GDM1 (cell line): ENCODE data around the gene DIPK1C.

Experiments used
- DNase-seq: peaks from one replicate; lab custom pipeline; 2025; lab: John Stamatoyannopoulos, UW

Gene DIPK1C

GRCh38 chr18:74418023-74418422 is 39.1 kb downstream of the DIPK1C start:
- no peak for DNase-seq

GRCh38 chr18:74416124-74416523 is 41.0 kb downstream of the DIPK1C start:
- no peak for DNase-seq

- DNase-seq, result no peak
Measured at GRCh38 chr18:74414953-74415515, 42.1 kb downstream of the DIPK1C start.

GRCh38 chr18:74413836-74414235 is 43.3 kb downstream of the DIPK1C start:
- no peak for DNase-seq

GRCh38 chr18:74412116-74412880 is 44.8 kb downstream of the DIPK1C start:
- DNase-seq, result no peak

- no peak for DNase-seq
Measured at GRCh38 chr18:74411475-74411874, 45.6 kb downstream of the DIPK1C start.

GRCh38 chr18:74410441-74410992 is 46.6 kb downstream of the DIPK1C start:
- no peak for DNase-seq

GRCh38 chr18:74407888-74408287 is 49.2 kb downstream of the DIPK1C start:
- no peak for DNase-seq

GRCh38 chr18:74402806-74403433 is 54.2 kb downstream of the DIPK1C start:
- DNase-seq, result no peak

- no peak for DNase-seq
Measured at GRCh38 chr18:74400813-74401212, 56.3 kb downstream of the DIPK1C start.

GRCh38 chr18:74399091-74399887 is 57.8 kb downstream of the DIPK1C start:
- no peak for DNase-seq

GRCh38 chr18:74397572-74397971 is 59.5 kb downstream of the DIPK1C start:
- no peak for DNase-seq

GRCh38 chr18:74396171-74397169 is 60.6 kb downstream of the DIPK1C start:
- no peak for DNase-seq

GRCh38 chr18:74395648-74396154 is 61.4 kb downstream of the DIPK1C start:
- no peak for DNase-seq

GRCh38 chr18:74395006-74395405 is 62.1 kb downstream of the DIPK1C start:
- DNase-seq, result no peak

GRCh38 chr18:74392323-74392722 is 64.8 kb downstream of the DIPK1C start:
- no peak for DNase-seq

- no peak for DNase-seq
Measured at GRCh38 chr18:74390900-74391299, 66.2 kb downstream of the DIPK1C start.

GRCh38 chr18:74389991-74390390 is 67.1 kb downstream of the DIPK1C start:
- DNase-seq, result no peak

- no peak for DNase-seq
Measured at GRCh38 chr18:74389171-74389927, 67.8 kb downstream of the DIPK1C start.

- no peak for DNase-seq
Measured at GRCh38 chr18:74388227-74388626, 68.9 kb downstream of the DIPK1C start.
